ENCODE results near the gene AP1G1.
"Not testable (repeated sequence)": the region's sequence is repeated elsewhere in the genome, so short reads cannot be mapped to it uniquely, and the experiment has no call there.

AP1G1 gene

DNA sequence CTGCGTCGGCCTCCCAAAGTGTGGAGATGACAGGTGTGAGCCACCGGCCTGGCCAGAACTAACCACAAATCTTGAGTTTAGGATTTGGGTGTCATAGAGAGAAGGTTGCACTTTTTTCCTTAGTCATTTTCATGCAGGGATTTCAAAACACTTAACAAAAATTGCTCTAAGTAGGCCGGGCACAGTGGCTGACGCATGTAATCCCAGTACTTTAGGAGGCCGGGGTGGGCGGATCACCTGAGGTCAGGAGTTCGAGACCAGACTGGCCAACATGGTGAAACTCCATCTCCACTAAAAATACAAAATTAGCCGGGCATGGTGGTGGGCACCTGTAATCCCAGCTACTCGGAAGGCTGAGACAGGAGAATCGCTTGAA lies 1.5 kb upstream of the AP1G1 start:
- FAIRE-seq; DNase-seq (ENCODE audit: low spot score): not testable (repeated sequence)

DNA sequence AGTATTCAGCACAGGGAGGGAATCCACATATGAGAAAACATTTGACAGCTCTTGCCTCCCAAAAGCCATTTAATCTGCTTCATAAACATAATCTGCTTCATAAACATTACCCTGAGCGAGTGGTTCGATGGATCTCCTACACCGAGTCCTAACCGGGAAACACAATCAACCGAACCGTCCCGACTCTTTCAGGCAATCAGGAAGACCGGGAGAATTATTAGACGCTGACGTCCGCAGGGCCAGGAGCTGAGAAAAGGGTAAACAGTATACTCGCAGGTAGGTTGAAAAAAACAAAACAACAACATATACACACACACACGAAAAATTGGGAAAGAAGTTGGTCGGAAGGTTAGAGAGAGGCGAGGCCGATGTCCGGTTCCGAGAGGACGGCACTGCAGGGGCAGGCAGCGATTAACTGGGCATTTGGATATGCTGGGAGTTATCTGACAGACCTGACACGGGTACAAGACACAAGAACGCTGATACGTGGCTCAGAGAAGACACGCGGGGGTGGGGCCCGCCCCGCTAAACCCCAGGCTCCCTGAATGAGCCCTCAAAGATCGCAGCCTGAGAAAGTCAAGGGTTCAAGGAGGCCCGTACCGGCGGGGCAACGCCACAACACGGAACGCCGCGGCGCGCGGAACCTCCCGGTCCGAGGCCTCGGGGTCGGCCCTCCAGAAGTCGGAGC lies 585 bp downstream of the AP1G1 start:
- DNase-seq (ENCODE audit: low spot score): no peak
- no peak for FAIRE-seq

DNA sequence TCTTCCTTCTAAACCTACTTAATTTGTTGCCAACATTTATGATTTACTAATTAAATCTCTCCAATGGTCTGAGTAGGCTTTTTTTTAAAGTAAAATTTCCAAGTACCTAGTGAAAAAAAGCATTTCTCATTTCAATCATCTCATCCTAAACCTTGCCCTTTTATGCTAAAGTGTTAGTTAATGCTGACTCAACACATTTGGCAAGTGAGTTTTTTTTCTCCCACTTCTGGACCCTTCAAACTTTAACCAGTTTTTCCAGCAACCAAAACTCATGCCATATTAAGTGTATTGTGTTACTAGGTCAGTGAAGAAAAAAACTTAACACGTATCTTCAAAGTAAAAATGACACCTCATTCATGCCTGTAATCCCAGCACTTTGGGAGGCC lies 5.3 kb downstream of the AP1G1 start:
- DNase-seq (ENCODE audit: low spot score): no peak
- FAIRE-seq: no peak

DNA sequence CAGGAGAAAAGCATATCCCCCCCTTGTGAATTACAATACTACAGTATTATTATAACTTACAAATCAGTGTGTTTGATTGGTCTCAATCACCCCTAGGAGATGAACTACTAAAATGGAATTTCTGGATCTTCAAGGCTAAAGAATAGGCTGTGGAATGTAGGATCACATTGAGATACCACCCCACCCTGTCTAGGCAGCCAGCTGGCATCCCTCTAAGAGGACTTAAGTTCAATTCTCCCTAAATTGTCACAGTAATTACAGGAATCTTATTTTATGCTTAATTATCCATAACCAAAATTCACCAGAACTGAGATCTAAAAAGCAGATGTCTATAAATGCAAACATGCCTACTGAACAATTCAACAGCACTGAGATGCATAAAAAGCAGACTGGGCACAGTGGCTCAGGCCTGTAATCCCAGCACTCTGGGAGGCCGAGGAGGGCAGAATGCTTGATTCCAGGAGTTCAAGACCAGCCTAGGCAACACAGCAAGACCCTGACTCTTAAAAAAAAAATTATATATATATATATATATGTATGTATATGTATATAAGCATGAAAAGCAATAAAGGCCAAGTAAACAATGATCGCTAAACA lies 12.0 kb downstream of the AP1G1 start:
- FAIRE-seq (no peak), DNase-seq (ENCODE audit: low spot score) (no peak)

DNA sequence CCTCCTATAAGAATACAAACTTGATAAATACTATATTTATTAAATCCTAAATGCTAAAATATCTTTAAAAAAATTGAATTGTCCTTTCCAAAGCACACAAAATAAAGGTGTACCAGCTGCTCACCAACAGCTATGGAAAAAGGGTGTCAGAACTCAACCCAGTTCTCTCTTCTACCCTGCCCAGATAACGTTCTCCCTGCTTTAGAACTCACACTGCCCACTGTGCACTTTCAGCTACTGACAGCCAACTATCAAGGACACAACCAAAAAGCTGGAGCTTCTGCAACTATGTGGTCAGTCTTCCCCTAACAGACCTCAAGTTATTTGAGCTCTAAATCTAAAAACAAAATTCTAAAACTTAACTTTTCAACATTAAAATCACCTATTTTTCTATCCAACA lies 13.7 kb downstream of the AP1G1 start:
- no peak for DNase-seq (ENCODE audit: low spot score)
- no peak for FAIRE-seq

DNA sequence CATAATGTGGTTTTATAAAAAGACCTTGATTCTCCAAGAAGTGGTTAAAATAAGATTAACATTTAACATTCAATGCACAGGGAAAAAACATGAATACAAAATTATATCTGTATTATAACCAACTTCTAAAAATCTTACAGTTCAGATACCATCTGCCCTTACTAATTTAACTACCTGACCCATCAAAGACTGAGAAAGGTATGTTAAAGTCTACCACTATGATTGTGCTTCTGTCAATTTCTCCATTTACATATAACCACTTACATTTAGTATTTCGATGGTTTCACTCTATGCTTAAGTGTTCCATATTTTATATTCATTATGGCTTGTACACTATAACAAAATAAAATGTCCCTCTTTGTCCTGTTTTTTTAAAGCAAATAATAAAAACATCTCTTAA lies 14.6 kb downstream of the AP1G1 start:
- FAIRE-seq: no peak
- no peak for DNase-seq (ENCODE audit: low spot score)

DNA sequence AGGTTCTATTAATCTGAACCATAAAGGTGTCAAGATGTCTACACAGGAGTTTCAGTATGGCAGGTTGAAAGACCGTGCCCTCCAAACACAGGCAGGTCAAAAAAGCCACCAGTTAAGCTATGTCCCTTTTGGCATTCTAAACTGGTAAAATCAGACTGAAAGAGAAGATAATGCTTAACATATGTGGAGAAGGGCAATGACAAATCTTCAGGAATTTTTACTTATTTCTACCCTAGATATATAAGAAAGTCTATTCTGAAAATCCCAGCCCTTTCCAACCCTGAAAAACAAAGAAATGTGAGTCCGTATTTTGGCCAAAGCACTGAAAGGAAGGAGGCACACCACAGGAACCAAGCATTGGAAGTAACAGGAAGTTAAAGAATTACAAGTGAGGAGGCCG lies 16.5 kb downstream of the AP1G1 start:
- DNase-seq (ENCODE audit: low spot score) (no peak), FAIRE-seq (no peak)

DNA sequence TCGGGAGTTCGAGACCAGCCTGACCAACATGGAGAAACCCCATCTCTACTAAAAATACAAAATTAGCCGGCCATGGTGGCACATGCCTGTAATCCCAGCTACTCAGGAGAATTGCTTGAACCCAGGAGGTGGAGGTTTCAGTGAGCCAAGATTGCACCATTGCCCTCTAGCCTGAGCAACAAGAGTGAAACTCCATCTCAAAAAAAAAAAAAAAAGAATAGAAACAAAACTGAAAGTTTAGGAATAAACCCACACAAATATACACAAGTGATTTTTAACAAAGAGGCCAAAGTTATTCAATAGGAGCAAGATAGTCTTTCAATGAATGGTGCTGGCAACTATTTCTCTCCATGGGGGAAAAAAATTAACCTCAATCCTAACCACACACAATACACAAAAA lies 18.3 kb downstream of the AP1G1 start:
- FAIRE-seq; DNase-seq (ENCODE audit: low spot score): not testable (repeated sequence)

DNA sequence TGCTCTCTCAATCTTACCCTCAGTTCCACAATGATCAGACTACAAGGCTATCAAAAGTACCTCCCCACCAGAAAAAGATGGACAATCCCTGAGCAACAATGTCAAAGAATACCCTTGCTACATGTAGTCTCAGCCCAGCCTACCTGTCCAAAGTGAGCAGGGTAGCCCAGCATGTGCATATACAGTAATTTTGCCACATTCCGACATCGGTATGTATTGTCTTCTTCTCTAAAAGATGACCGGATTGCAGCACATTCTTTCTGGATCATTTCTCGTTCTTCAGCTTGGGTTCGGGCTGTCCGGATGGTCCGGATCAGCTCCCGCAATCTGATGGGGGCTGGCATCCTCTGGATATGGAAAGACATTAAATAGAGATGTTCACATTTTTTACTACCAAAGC lies 19.5 kb downstream of the AP1G1 start:
- FAIRE-seq (no peak), DNase-seq (ENCODE audit: low spot score) (no peak)

DNA sequence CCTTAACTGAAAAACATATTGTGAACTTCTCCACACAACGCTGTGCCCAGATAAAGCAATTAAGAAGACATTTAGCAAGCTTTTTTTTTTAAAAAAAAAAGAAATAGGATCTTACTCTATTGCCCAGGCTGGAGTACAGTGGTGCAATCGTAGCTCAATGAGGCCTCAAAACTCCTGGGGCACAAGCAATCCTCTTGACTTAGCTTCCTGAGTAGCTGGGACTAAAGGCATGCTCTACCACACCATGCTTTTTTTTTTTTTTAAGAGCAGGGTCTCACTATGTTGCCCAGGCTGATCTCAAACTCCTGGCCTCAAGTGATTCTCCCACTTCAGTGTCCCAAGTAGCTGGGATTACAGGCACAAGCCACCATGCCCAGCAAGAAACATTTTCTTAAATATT lies 20.1 kb downstream of the AP1G1 start:
- no peak for FAIRE-seq
- DNase-seq (ENCODE audit: low spot score): no peak

DNA sequence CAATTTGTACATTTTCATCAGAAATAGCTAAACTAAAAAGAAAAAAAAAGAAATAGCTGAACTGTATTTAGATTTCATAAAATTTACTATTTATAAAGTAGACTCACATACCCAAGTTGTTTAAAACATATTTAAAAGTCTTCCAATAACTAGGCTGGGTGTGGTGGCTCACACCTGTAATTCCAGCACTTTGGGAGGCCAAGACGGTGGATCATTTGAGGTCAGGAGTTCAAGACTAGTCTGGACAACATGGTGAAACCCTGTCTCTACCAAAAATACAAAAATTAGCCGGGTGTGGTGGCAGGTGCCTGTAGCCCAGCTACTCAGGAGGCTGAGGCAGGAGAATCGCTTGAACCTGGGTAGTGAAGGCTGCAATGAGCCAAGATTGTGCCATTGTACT lies 23.5 kb downstream of the AP1G1 start:
- not testable (repeated sequence) for DNase-seq (ENCODE audit: low spot score); FAIRE-seq

DNA sequence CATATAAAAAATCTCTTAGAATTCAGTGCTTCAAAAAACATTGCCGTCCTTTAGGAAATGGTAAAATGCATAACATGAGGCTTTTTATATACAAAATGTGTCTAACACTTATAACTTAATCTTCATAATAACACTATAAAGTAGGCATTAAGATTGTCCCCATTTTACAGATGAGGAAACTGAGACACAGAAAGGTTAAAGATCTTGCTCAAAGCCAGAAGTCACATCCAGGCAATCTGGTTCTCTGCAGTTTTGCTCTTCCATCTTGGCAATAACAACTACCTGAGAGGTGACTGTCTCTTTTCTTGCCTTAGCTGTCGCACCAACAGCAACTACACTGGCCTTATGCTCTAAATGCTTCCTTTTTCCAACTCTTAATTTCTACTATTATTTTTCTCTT lies 24.5 kb downstream of the AP1G1 start:
- DNase-seq (ENCODE audit: low spot score) (no peak), FAIRE-seq (no peak)

DNA sequence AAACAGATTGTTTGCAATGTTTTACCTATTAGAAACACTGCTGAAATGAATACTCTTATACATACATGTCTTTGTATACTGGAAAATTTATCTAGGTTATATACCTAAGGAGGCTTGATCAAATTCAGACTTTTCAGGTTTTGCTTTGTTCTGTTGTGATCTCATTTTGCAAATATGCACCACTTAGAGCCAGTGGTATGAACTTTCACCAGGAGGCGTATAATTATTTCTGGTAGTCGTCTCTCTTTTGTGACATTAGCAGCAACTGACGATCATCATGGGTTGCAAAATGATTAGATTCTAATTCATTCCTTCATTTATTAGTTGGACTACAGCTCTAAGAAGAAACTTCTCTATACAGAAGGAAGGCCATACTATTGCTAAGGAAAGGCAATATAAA lies 26.9 kb downstream of the AP1G1 start:
- FAIRE-seq: no peak
- no peak for DNase-seq (ENCODE audit: low spot score)

DNA sequence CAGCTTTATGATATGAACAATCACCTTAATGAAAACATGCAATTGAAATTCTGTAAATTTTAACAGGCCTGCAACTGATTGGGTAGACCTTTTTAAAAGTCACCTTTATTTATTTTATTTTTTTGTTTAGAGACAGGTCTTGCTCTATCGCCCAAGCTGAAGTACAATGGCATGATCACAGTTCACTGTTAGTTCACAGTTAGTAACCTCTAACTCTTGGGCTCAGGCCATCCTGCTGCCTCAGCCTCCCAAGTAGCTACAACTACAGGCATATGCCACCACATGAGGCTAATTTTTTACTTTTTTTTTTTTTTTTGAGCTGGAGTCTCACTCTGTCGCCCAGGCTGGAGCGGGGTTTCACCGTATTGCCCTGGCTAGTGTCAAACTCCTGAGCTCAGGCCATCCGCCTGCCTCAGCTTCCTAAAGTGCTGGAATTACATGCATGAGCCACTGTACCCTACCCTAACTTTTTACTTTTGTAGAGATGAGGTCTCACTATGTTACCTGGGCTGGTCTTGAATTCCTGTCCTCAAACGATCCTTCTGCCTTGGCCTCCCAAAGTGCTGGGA lies 28.0 kb downstream of the AP1G1 start:
- DNase-seq (ENCODE audit: low spot score) (no peak), FAIRE-seq (no peak)

DNA sequence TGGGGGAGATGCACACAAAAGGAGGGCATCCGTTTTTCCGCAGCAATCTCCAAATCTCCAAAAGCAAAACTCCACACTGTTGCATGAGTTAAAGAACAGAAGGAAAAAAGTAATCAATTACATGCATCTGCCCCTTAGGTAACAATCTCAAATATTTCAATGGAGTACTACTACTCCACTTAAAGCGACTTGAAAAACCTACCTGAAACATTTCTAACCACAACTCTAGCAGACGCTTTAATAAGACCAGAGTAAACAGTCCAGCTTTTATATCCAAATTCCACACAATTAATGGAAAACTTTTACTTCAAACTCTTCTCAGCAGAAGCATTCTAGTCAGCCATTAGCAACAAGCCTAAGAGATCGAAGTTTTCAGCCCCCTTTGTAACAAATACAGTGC lies 29.9 kb downstream of the AP1G1 start:
- no peak for DNase-seq (ENCODE audit: low spot score)
- FAIRE-seq: no peak

DNA sequence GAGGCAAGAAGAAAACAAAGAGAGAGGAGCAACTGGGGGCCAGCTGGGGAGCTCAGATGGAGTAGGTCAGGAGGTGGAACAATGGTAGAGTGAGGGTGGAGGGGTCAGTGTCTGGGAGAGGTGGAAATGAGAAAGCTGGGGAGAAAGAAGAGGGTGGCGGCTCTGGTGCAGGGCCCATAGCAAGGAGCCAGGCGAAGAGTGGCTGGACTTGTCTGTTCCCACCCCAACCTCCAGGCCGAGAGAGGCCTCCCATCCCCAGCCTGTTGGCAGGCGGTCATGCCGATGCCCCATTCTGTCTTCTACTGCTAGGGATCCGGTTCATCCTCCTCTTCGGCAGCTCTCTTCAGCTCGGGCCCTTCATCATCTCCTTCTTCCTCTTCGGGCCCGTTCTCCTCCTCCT lies 31.3 kb downstream of the AP1G1 start:
- FAIRE-seq (no peak), DNase-seq (ENCODE audit: low spot score) (no peak)

DNA sequence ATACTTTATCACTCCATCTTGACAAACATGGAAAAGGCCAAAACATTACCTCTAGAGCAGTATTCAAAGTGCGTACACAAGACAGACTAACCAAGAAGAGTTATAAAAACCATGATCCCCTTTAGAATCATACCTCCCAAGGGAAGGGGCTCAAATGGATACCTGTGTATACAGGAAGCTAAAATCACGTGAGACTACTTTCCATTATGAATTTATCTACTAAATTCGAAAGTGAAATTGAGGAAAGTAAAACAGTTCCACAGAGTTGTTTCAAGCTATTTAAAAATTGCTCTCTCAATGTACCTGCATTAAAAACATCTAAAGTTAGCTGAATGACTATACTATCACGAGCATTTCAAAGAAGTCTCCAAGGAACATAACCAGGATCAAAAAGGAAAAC lies 32.7 kb downstream of the AP1G1 start:
- FAIRE-seq (no peak), DNase-seq (ENCODE audit: low spot score) (no peak)

DNA sequence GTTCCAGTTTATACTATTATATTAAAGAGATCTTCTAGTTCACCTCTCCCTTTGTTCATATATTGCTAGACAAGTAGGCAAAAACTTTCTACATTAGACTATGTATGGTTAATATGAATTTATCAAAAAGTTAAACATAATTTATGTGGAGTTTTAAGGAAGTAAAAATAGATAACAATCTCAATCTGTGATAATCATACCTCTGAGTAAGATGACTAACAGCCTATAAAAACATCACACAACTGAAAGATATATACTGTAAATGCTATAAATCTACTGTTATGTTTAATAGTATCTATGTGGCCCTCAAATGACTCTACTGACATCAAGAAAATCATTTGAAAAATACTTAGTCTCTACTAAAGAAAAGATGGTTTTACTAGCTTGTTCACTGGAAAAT lies 37.1 kb downstream of the AP1G1 start:
- DNase-seq (ENCODE audit: low spot score) (no peak), FAIRE-seq (no peak)

DNA sequence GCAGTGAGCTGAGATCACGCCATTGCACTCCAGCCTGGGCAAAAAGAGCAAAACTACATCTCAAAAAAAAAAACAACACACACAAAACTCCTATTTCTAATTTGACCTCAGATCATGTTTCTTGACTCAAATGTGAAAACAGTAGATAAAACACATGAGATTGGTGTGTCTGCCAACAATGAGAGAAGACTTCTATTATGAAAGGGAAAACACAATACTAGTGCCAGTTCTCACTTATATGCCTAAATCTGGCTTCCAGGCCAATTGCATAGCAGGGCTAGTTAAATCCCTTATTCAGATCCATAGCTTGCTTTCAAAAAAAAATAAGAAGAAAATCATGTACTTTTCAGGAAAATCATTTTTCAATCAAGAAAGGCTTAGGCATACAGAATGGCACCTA lies 39.4 kb downstream of the AP1G1 start:
- no peak for DNase-seq (ENCODE audit: low spot score)
- FAIRE-seq: no peak

DNA sequence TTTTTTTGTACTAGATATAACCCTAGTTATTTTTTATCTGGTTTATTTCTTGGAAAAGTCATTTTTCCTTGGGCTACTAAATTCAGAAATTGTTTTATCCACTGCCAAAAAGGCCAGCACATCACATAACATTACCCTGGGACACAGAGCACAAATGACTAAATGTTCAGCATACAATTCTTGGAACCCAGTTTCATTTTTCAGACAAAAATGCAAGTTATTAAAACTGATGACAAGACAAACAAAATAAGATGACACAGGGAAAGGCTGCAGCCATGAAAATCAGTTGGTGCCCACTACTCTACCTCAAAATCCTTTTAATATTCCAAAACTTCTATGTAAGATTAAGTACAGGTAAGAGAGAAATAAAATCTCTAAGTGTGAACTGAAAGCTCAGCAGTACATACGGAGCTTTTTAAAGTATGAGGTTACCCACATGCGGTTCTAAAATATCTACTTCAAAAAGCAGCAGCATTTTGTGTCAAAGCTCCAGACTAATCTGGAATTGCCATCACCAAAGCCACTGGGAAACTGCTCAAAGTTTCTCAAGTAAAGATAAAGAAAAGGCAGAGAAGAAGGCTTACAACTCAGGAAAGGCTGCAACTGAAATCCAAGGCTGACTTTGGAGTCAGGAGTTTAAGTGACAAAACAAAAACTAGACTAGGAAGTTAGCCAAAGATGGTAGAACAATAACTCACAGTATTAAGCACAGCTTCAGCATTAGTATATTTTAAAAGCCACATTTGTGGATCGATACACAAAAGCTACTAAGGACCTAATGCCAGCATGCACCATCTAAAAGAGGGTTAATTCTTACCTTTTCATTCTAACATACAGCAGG lies 41.4 kb downstream of the AP1G1 start:
- no peak for FAIRE-seq

DNA sequence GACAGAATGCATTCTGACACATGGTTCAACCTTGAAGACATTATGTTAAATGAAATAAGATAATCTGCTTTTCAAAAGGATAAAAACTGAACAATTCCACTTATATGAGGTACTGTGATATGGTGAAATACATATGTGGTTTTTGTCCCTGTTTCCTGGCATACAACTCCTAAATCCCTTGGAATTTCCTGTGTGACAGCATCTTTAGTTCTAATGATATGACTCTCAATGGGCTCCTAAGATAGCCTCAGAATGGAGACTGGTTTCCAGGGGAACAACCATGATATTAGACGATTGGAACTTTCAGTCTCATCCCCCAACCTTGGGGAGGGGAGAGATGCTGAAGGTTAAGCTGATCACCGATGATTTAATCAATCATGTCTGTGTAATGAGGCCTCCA lies 46.4 kb downstream of the AP1G1 start:
- no peak for DNase-seq (ENCODE audit: low spot score)

More for the DNA sequence above, 41.4 kb downstream of the AP1G1 start:
- no peak for DNase-seq (ENCODE audit: low spot score)

DNA sequence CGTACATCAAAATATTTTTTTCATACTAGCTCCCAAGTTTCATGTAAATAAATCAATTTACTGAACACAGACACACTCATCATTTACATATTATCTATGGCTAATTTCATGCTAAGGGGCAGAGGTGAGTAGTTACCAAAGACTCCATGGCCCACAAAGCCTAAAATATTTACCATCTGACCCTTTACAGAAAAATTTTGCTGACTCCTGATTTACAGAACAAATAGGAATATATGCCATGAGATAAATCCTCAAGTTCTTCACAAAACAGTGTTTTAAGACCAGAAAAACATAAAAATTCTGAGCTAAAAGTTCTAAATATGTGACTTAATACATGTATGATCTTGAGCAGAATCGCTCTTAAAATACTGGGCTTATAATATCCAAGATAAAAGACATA lies 47.5 kb downstream of the AP1G1 start:
- FAIRE-seq (no peak), DNase-seq (ENCODE audit: low spot score) (no peak)

More for the DNA sequence above, 46.4 kb downstream of the AP1G1 start:
- FAIRE-seq: no peak
